ENCODE measurements around the gene TNC. TPM values are rescaled to one million over a fixed set of nuclear protein-coding genes. Genes with fewer than 3 reads are reported as not detected.

TNC gene
- total RNA-seq, 4 donors from 2014 or later: 8.5 to 75.1 (median 45.4) TPM

GRCh38 chr9:115043632-115044031, 74.3 kb downstream of the TNC start:
- TF ChIP-seq, protein P1, sequence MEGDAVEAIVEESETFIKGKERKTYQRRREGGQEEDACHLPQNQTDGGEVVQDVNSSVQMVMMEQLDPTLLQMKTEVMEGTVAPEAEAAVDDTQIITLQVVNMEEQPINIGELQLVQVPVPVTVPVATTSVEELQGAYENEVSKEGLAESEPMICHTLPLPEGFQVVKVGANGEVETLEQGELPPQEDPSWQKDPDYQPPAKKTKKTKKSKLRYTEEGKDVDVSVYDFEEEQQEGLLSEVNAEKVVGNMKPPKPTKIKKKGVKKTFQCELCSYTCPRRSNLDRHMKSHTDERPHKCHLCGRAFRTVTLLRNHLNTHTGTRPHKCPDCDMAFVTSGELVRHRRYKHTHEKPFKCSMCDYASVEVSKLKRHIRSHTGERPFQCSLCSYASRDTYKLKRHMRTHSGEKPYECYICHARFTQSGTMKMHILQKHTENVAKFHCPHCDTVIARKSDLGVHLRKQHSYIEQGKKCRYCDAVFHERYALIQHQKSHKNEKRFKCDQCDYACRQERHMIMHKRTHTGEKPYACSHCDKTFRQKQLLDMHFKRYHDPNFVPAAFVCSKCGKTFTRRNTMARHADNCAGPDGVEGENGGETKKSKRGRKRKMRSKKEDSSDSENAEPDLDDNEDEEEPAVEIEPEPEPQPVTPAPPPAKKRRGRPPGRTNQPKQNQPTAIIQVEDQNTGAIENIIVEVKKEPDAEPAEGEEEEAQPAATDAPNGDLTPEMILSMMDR (IDR thresholded peaks at IDR 0.05): no peak
- no peak for TF ChIP-seq POLR2A (IDR thresholded peaks at IDR 0.05)
- Histone ChIP-seq H3K4me3 (no peak overlapping the region), H3K27ac (peak overlapping the region in 1 of 4 donors; percentile 19), H3K27me3 (no peaks in the 10 kb centered on the region), H3K4me1 (peaks cover 0 to 9% (median 0%) of the 10 kb centered on the region in 3 donors), H3K36me3 (no peaks in the 10 kb centered on the region), H3K9me3 (no peaks in the 10 kb centered on the region)
- WGBS, 2 donors: 77 to 90% methylated on average over 3 of the region's 3 CpGs
- intact Hi-C loops (cut with DNase I): no loop called here
- DNase-seq: no peak

- Histone ChIP-seq H3K4me3 (no peak overlapping the region), H3K27ac (peak overlapping the region in 2 of 4 donors; percentile 27 to 35), H3K4me1 (peaks cover 0 to 9% (median 4%) of the 10 kb centered on the region in 3 donors), H3K36me3 (no peaks in the 10 kb centered on the region), H3K27me3 (no peaks in the 10 kb centered on the region), H3K9me3 (no peaks in the 10 kb centered on the region)
- WGBS, 2 donors: 44 to 51% methylated on average over 3 of the region's 3 CpGs
- intact Hi-C loops (cut with DNase I): no loop called here
- no peak for DNase-seq
- TF ChIP-seq POLR2A (IDR thresholded peaks at IDR 0.05): no peak
- TF ChIP-seq, protein P1 (IDR thresholded peaks at IDR 0.05): no peak
Measured at GRCh38 chr9:115042781-115043509, 75.0 kb downstream of the TNC start.

DNA sequence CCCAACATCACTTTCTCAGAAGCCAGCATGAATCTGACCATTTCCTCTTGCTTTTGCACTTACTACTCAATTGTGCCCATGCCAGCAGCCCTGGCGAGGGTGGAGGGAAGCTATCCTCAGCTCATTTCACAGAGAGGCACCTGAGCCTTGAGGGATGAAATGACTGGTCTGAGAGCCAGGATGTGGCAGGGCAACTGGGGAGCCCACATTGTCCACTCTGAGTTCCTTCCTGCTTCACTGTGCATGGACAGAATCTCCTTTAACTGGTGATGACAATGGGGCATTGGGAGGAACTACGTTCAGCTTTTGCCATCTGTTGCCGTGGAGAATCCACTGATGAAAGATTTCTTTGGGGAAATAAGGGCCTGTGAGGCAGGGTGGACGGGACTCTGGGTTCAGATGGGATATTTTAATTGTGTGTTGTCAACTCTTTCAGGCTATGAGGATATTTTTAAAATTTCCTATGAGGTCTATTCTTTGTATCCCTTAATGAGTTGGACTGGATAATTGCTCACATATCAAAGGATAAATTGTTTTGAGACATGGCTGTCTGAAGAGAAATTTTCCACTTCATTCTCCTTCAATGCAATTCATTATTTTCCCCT, 78.3 kb downstream of the TNC start:
- WGBS, 2 donors: 73 to 76% methylated on average over 4 of the region's 4 CpGs
- peak overlapping the region in 3 of 4 donors; percentile 3 to 56 (median 54) for H3K27ac ChIP-seq
- intact Hi-C loops (cut with DNase I): no loop called here

GRCh38 chr9:115038178-115038577, 79.8 kb downstream of the TNC start:
- no peak for DNase-seq
- Histone ChIP-seq H3K27me3 (no peaks in the 10 kb centered on the region), H3K9me3 (no peaks in the 10 kb centered on the region), H3K4me1 (peaks cover 0 to 31% (median 19%) of the 10 kb centered on the region in 3 donors), H3K27ac (peak overlapping the region in 3 of 4 donors; percentile 3 to 56 (median 54)), H3K36me3 (no peaks in the 10 kb centered on the region), H3K4me3 (no peak overlapping the region)
- TF ChIP-seq, protein P1 (IDR thresholded peaks at IDR 0.05): no peak
- no peak for TF ChIP-seq POLR2A (IDR thresholded peaks at IDR 0.05)
- intact Hi-C loops (cut with DNase I): no loop called here
- 72 to 82% methylated on average over 2 of the region's 2 CpGs for WGBS, 2 donors

More for the DNA sequence above, 78.3 kb downstream of the TNC start:
- DNase-seq: no peak
- TF ChIP-seq, protein P1 (IDR thresholded peaks at IDR 0.05): no peak
- TF ChIP-seq POLR2A (IDR thresholded peaks at IDR 0.05): no peak
- Histone ChIP-seq H3K9me3 (no peaks in the 10 kb centered on the region), H3K4me1 (peaks cover 0 to 31% (median 19%) of the 10 kb centered on the region in 3 donors), H3K36me3 (no peaks in the 10 kb centered on the region), H3K27me3 (no peaks in the 10 kb centered on the region), H3K4me3 (no peak overlapping the region)

- H3K4me1 ChIP-seq: peaks cover 0 to 31% (median 19%) of the 10 kb centered on the region in 3 donors
- H3K4me3 ChIP-seq: no peak overlapping the region
- H3K36me3 ChIP-seq: no peaks in the 10 kb centered on the region
- peak overlapping the region in 3 of 4 donors; percentile 23 to 79 (median 63) for H3K27ac ChIP-seq
- WGBS, 2 donors: 50 to 54% methylated on average over 1 to 2 of the region's 2 CpGs
- H3K9me3 ChIP-seq: no peaks in the 10 kb centered on the region
- intact Hi-C loops (cut with DNase I): no loop called here
- H3K27me3 ChIP-seq: no peaks in the 10 kb centered on the region
- TF ChIP-seq, protein P1 (IDR thresholded peaks at IDR 0.05): no peak
- no peak for TF ChIP-seq POLR2A (IDR thresholded peaks at IDR 0.05)
- no peak for DNase-seq
Measured at GRCh38 chr9:115036691-115037090, 81.3 kb downstream of the TNC start.
